NCI-H1436 treated with DMSO at 0.1 percent for 48 hours (cell line): Measurements from ENCODE around the gene TNS2.
"Not testable (repeated sequence)": the region's sequence is repeated elsewhere in the genome, so short reads cannot be mapped to it uniquely, and the experiment has no call there.

Experiments used
- DNase-seq: peaks from one replicate; lab custom pipeline; 2025; lab: John Stamatoyannopoulos, UW

Gene TNS2

DNA sequence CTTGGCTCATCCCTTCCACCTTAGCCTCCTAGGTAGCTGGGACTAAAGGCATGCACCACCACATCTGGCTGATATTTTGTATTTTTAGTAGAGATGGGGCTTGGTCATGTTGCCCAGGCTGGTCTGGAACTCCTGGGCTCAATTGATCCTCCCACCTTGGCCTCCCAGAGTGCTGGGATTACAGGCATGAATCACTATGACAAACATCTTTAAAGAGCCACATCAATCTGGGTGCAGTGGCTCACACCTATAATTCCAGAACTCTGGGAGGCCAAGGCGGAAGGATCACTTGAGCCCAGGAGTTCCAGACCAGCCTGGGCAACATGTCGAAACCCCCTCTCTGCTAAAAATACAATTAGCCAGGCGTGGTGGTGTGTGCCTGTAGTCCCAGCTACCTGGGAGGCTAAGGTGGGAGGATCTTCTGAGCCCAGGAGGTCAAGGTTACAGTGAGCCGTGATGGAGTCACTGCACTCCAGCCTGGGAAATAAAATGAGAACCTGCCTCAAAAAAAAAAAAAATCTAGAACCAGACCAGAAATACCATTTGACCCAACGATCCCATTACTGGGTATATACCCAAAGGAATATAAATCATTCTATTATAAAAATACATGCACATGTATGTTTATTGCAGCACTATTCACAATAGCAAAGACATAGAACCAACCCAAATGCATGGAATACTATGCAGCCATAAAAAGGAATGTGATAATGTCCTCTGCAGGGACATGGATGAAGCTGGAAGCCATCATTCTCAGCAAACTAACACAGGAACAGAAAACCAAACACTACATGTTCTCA, 45.1 kb downstream of the TNS2 start:
- not testable (repeated sequence) for DNase-seq

DNA sequence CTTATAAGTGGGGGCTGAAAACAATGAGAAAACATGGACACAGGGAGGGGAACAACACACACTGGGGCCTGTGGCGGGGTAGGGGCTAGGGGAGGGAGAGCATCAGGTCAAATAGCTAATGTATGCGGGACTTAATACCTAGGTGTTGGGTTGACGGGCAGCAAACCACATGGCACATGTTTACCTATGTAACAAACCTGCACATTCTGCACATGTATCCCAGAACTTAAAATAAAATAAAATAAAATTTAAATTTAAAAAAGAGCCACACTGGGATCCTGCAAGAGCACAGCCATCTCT, 45.7 kb downstream of the TNS2 start:
- DNase-seq, result not testable (repeated sequence)

DNA sequence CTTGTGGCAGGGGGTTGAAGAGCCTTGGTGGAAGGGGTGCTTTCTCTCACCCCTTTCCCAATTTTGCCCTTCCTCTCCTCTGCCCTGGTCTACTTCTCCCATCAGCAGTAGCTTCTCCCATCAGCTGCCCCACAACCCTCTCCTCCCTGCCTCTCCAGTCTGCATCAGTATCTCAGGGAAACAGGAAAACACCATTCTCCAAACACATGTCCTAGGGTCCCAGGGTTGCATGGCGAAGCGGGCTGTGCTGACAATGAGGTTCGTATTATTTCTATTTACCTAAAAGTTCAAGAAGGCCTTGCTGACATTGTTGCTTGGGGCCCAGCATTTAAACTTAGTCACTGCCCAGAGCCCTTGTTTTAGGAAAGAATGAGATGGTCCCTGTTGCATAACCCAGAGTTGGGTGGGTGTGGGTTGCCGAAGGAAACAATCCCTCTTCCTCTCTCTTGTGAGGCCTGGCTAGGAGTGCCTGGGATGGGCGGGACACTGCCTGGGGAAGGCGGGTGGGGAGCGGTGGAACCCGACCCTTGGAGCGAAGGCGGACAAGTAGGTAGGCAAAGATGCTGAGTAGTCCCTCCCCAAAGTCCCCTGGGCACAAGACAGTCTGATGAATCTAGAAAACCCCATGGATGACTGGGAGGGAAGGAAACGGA, 46.4 kb downstream of the TNS2 start:
- no peak for DNase-seq

DNA sequence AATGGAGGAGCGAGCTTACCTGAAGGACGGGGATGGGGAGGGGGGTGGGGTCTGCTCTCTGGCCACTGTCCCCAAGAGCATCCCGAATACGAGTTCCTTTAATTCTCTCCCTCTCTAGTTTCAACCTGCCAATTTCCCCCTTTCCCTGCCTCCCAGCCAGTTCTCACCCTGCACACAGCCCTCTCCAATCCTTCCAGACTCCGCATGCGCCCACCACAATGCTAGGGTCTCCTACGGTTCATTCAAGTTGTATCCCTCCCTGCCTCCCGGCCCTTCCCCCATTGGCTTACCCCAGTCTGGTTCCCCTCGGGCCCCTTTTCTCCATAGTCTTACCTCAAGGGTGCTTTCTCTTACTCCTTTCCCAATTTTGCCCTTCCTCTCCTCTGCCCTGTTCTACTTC, 46.9 kb downstream of the TNS2 start:
- no peak for DNase-seq

DNA sequence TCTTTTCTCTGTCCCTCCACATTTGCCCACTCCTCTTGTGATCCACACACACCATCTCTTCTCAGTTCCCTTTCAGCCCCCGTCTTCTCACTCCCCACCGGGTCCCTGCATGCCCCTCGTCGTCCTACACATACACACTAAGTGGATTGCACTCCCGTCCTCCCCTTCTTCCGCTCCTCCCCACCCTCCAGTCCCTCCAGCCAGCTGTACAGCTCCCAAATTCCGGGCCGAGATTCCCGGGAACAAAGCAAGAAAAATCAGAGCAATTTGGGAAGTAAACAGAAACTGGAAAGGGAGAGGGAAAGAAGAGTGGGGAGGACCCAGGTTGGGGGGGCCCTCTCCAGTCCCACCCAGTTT, 47.3 kb downstream of the TNS2 start:
- DNase-seq, result no peak

DNA sequence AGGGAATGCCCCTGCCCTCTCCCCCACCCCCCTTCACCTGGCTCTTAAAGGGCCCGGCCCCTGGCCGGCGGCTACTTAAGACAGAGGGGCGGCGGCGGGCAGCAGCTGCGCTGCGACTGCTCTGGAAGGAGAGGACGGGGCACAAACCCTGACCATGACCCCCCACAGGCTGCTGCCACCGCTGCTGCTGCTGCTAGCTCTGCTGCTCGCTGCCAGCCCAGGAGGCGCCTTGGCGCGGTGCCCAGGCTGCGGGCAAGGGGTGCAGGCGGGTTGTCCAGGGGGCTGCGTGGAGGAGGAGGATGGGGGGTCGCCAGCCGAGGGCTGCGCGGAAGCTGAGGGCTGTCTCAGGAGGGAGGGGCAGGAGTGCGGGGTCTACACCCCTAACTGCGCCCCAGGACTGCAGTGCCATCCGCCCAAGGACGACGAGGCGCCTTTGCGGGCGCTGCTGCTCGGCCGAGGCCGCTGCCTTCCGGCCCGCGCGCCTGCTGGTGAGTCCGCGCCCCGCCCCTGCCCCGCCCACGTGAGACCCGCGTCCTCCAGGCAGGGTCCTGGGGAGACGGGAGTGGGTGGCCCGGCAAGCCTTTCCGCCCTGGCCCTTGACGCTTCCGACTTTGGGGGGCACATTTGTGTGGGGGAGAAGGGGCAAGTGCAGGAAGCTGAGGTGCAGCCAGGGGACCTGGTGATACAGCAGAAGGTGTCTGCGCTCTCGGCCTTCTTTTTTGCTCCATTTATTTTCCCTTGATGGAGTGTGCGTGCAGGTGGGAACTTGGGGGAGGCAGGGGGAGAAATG, 47.9 kb downstream of the TNS2 start, which contains the start of gene IGFBP6:
Gene IGFBP6 (plus strand): TSS at position 104 of the 790 bp plus-strand sequence. CDS start 51 bp downstream, at position 155.
- no peak for DNase-seq

DNA sequence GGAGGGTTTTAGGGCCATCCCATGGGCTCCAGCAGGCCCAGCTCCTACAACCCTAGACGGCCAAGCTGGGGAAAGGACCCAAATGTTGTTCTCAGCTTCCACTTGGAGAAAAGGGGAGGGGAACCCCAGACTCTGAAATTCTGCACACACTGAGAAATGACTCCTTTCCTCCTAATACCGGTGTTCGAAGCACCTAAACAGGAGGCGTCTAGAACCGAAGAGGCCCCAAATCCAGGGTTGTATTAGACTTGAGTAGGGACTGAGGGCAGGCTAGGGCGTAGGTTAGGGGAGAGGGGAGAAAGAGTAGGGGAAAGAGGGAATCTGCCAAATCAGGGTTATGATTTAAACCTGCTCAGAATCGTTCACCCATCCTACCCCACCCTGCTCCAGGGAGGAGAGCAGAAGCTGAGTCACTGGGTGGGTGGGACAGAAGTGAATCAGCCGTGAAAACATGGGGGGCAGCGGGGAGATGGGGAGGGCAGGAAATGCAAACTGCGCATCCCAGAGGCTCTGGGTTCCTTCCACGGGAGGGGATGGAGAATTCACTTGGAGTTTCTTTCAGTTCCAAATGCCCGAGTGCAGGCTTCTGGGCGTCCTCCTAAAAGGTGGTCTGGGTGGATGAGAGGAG, 48.6 kb downstream of the TNS2 start:
- DNase-seq, result no peak

DNA sequence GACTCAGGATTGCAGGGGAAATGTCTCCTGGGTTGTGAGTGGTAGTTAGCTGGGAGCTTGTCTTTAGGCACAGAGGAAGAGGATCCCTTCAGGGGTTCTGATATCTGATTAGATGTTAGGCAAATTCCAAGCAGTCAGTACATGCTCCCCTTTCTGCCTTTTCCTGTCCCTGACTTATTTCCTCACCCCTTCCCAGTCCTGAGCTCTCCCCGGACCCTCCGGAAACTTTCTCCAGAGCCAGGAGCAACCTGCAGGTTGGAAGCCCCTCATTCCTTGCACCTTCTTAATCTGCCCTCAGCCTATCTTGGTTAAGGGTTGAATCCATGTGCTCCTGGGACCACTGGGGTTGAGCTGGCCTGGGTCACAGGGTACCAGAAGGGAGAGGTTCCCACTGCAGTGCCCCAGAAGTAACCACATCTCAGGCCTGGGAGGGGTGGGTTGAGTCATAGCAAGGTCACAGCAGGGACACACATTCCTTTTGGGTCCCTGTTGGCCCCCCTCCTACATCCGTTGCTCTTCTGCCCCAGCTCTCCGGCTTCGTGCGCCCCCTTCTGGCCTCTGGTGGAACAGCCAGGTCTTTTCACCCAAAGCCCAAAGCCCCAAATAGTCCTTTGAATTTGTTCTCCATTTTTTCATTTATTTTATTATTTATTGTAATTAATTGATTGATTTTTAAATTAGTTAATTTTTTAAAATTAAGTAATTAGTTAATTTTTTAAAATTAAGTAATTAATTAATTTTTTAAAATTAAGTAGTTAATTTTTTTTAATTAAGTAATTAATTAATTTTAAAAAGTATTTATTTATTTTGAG, 49.4 kb downstream of the TNS2 start:
- DNase-seq, result no peak

DNA sequence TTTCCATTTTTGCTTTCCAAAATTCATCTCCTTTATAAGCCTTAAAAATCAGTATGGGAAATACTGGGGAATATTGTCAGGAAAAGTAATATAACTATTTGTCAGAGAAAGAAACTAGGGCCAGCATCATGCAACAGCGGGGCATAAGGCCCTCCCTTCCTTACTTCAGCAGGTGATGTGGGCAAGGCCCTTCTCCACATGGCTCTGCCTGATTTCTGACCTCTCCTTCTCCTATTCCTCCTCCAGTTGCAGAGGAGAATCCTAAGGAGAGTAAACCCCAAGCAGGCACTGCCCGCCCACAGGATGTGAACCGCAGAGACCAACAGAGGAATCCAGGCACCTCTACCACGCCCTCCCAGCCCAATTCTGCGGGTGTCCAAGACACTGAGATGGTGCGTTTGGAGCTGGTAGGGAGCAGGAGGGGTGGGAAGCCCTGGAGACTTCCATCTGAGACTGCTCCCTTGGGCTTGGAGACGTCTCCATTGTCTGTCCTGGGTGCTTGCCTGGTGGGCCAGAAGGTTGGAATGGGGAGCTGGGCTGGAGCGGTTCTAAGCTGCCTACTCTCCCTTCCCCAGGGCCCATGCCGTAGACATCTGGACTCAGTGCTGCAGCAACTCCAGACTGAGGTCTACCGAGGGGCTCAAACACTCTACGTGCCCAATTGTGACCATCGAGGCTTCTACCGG, 50.7 kb downstream of the TNS2 start:
- no peak for DNase-seq

DNA sequence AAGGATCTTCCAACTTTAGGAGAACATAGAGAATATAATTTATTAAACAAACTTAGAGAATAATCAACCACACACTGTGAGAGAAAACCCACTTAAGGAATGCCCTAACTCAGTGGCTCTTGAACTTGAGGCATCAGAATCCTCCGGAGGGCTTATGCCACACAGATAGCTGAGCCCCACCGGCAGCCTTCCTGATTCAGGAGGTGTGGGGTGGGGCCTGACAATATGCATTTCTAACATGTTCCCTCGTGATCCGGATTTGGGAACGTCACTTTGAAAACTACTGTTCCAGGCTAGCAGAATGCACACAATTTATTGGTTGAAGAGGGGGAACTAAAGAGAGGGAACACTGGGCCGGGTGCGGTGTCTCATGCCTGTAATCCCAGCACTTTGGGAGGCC, 51.4 kb downstream of the TNS2 start:
- DNase-seq, result no peak

DNA sequence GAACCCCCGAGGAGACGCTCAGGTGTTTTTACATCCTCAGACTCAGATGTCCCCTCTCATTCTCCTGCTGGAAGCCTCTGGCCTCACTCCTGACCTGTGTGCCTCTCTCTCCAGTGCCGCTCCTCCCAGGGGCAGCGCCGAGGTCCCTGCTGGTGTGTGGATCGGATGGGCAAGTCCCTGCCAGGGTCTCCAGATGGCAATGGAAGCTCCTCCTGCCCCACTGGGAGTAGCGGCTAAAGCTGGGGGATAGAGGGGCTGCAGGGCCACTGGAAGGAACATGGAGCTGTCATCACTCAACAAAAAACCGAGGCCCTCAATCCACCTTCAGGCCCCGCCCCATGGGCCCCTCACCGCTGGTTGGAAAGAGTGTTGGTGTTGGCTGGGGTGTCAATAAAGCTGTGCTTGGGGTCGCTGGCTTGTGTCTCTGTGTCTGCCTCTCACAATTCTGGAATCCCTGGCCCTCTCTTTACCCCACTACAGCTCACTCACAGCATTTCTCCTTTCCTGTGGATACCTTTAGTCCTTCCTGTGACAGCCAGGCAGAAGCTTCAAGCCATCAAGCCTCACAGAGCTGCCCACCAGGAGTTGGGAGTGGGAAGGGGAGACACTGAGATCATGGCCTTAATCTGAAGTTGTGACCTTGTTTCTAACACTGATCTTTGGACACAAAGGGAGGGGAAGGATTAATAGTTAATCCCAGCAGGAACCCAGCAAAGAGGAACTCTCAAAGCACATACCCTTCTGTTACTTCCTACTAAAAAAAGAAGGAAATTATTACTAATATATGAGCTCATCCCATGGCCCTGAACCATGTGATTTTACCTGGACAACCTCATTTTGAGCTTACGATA, 52.3 kb downstream of the TNS2 start:
- DNase-seq, result no peak

DNA sequence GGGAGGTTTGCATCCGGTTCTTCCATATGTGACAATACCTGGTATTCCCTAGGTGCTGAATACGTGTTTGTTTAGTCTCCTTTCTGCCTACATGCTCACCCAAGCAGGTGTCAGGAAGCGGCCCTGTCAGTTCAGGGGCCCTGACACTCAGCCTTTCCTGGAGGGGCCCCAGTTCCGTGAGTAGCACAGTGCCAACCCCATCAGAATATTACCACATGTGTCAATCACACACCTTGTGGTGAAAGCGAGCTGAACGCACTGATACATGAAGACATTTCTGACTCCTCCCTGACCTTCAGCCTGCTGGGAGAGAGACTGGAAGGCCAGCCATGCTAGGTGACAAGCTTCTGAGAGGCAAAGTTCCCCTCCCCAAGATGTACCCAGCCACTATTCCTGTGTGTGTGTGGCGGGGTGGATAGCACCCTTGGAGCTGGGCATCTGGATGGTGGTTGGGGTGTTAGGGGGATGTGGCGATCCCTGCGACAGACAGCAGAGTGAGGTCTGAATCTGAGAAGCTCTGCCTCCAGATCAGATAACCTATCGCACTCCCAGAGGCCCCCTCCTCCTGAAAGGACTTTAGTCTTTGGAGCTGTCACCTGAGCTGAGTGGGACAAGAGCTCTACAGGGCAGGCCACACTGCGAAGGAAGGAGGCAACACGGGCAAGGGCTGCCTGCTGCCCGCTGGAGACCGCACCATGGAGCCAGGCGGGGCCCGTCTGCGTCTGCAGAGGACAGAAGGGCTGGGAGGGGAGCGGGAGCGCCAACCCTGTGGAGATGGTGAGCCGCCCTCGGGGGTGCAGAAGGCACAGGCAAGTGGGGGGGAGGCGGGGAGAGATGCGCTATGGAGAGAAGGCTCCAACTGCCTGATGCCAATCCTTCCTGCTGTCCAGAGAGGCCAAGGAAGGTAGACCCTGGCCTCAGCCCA, 53.3 kb downstream of the TNS2 start, which contains the start of gene SOAT2:
Gene SOAT2 (plus strand): TSS at position 604 of the 925 bp plus-strand sequence. CDS start 92 bp downstream, at position 696.
- DNase-seq, result no peak

DNA sequence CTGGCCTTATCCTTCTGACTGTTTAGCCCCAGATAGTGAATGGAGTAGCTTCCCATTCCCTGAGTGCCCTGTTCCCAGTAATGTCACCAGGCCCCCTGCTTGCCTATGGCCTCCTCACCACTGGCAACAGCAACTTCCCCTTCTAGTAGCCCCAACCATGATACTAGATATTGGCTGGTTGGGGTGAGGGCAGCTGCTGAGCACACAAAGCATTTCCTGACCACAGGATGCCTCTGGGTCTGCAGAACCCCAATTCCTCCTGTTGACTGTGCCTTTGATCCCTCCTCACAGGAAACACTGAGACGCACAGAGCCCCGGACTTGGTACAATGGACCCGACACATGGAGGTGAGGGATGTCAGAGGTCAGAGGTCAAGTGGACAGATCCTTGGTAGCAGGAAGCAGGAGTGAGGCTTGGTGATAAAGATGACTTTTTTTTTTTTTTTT, 54.0 kb downstream of the TNS2 start:
- no peak for DNase-seq

DNA sequence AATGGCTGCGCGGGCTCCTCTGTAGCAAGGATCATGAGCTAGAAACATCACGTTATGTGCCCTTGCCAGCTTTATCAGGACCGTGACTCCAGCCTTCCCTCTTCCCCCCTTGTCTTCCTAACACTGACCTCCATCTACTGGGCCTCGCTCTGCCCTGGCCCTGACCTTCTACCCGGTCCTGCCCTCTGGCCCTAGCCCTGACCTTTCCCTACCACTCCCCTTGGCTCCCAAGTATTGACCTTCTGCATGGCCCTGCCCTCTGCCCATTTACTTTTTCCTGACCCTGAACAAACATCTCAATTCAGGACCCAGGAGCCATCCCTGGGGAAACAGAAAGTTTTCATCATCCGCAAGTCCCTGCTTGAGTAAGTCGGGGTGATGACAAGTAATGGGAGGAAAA, 55.4 kb downstream of the TNS2 start:
- DNase-seq, result no peak

DNA sequence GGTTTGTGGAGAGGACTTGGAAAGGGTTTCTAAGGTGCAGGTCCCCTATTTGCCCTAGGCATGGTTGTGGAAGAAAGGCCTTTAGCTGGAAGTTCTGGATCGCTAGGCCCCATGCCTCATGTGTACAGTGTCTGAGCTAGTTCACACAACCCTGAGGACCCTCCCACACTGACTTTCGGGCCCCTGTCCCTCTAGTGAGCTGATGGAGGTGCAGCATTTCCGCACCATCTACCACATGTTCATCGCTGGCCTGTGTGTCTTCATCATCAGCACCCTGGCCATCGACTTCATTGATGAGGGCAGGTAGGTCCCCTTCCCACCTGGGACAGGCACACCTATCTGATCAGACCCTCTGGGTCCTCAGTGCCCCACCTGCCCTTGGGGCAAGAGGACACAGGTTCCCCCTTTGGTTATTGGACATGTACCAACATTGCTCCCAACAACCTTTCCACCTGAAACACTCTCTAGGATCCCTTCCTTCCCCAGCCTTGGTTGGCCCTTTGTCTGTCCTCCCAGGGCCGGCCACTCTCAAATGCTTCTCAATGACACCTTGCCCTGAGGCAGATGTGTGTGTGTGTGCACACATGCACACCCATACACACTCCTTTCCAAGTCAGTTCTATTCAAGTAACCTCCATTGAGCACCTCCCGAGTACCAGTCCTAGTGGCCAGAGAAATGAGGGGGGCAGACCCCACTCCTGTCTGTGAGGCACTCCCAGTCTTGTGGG, 56.0 kb downstream of the TNS2 start:
- DNase-seq, result no peak

DNA sequence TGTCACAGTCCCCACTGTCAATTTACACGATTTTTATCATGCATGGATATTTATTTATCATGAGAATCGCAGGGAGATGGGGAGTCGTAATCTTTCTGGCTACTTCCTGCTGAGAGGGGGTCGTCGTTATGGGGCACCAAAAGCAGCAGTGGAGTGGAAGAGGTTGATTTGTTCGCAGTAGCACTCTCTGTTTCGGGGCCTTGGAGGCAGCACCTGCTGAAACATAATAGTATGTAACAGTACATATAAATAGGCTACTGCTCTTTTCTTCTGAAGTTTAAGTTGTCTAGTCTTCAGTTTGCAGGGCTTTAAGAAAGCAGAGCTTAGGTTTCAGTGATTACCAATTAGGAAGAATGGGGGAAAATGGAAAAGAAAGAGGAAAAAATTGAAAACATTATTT, 57.3 kb downstream of the TNS2 start:
- no peak for DNase-seq

DNA sequence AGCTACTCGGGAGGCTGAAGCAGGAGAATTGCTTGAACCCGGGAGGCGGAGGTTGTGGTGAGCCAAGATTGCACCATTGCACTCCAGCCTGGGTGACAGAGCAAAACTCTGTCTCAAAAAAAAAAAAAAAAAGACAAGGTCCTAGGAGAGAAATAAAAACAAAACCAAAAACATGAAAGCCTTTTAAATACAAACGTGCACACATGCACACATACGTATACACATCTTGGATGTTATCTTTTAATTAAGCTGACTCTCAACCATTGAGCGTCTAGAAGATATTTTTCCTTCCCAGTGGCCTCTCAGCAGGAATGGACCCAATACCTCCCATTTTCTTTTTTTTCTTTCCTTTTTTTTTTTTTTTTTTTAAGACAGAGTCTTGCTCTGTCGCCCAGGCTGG, 62.6 kb downstream of the TNS2 start:
- DNase-seq, result not testable (repeated sequence)

DNA sequence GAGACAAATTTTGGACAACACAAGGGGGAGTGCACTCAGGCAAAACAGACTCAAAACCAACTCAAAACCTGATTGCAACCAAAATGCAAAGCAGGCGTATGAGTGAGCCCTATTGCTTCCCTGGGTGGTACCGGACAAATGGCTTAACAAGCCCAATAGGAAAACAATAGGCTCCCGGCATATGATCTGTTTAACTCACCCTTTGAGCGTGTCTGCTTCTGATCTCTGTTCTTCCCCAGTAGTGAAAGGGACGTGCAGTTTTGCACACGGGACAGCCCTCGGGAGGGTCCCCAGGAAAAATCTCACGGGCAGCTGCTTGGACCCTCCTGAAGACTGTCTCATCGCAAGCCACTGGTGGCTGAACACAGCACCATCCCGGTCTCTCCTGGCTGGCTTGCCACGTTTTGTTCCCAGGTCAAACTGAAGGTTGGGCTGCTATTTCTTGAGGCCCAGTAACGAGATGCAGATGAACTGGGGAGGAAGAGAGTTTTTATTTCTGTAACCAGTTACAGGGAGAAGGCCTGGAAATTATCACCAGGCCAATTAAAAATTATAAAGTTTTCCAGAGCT, 63.4 kb downstream of the TNS2 start:
- DNase-seq, result no peak
